Activated CD4-positive, alpha-beta T cell treated with anti-CD3 and anti-CD28 coated beads for 36 hours (primary cell): ENCODE data around the gene FGF12. TPM values are rescaled to one million over a fixed set of nuclear protein-coding genes. Genes with fewer than 3 reads are reported as not detected.

Experiments used
- ATAC-seq: fragments of 200-7000 bp; cut with Tn5 transposase; one replicate; pipeline ENCODE4 v1.10.0; 2021; ENCODE audit warnings: mild to moderate bottlenecking, moderate library complexity
- CTCF ChIA-PET: fragments of 350-600 bp; sonication (Branson Sonifier 250); formaldehyde crosslinking; loops from one replicate; lab custom pipeline; 2021; ENCODE audit warnings: antibody characterized with exemption; lab: Charles Lee
- POLR2A ChIA-PET: fragments of 350-600 bp; sonication (Branson Sonifier 250); formaldehyde crosslinking; loops from one replicate; lab custom pipeline; 2021; ENCODE audit warnings: antibody characterized with exemption, inconsistent platforms; lab: Charles Lee
- DNase-seq: peaks from one replicate; pipeline ENCODE4 v3.0.0-alpha.2; 2020
- H3K27ac Mint-ChIP-seq: one replicate; pipeline ENCODE4 v1.8.0; 2021; ENCODE audit warnings: mixed read lengths
- H3K27me3 Mint-ChIP-seq: one replicate; pipeline ENCODE4 v1.8.0; 2021; ENCODE audit warnings: mixed read lengths
- H3K36me3 Mint-ChIP-seq: one replicate; pipeline ENCODE4 v1.8.0; 2021; ENCODE audit warnings: low read depth, mixed read lengths
- H3K4me1 Mint-ChIP-seq: one replicate; pipeline ENCODE4 v1.8.0; 2021; ENCODE audit warnings: mixed read lengths
- H3K4me3 Mint-ChIP-seq: one replicate; pipeline ENCODE4 v1.8.0; 2021; ENCODE audit warnings: mild to moderate bottlenecking, moderate library complexity, mixed read lengths
- H3K9me3 Mint-ChIP-seq: one replicate; pipeline ENCODE4 v1.8.0; 2021; ENCODE audit warnings: low read depth, mixed read lengths
- intact Hi-C, 2 experiments: fragments of 100-400 bp; cut with DNase I in 1 of 2; cut with micrococcal nuclease in 1 of 2; formaldehyde crosslinking; loops; one replicate each; pipeline versions ENCODE4 v1.14.2 to v1.15.1; 2022 to 2024; cut with DNase I, micrococcal nuclease
- total RNA-seq, 2 experiments: library from RNA; stranded (reverse); gene quantifications; one replicate each; pipeline ENCODE4 v1.2.3, GENCODE V29; 2021

FGF12 gene
- total RNA-seq, 2 experiments from 2014 or later: not detected

- intact Hi-C loops: no loop called here
- Mint-ChIP-seq H3K36me3 (no peaks in the 10 kb centered on the region), H3K9me3 (no peaks in the 10 kb centered on the region), H3K27me3 (peaks cover 8% of the 10 kb centered on the region), H3K4me3 (no peak overlapping the region), H3K27ac (no peak overlapping the region), H3K4me1 (no peaks in the 10 kb centered on the region)
- DNase-seq: no peak
- ATAC-seq: no peak
- CTCF ChIA-PET: interaction anchor here (1.1 kb wide), 1 partner anchor 11 kb away, joined by 3 read pairs; no protein-coding TSS in a partner anchor
- POLR2A ChIA-PET: no interaction called here
These were observed 237.8 kb downstream of the FGF12 start for GRCh38 chr3:192489579-192489978.

- DNase-seq (no peak), ATAC-seq (no peak)
- H3K9me3 Mint-ChIP-seq: no peaks in the 10 kb centered on the region
- no peaks in the 10 kb centered on the region for H3K4me1 Mint-ChIP-seq
- H3K27ac Mint-ChIP-seq: no peak overlapping the region
- intact Hi-C loops: no loop called here
- ChIA-PET CTCF (interaction anchor here (1.4 kb wide), 1 partner anchor 19 kb away, joined by 3 read pairs; no protein-coding TSS in a partner anchor), POLR2A (no interaction called here)
- no peaks in the 10 kb centered on the region for H3K36me3 Mint-ChIP-seq
- H3K27me3 Mint-ChIP-seq: peaks cover 8% of the 10 kb centered on the region
- no peak overlapping the region for H3K4me3 Mint-ChIP-seq
These were observed 240.3 kb downstream of the FGF12 start for GRCh38 chr3:192487033-192487432.

GRCh38 chr3:192482809-192483208 lies 244.5 kb downstream of the FGF12 start:
- no peak for ATAC-seq
- CTCF ChIA-PET: no interaction called here
- H3K27ac Mint-ChIP-seq: no peak overlapping the region
- POLR2A ChIA-PET: no interaction called here
- H3K4me1 Mint-ChIP-seq: no peaks in the 10 kb centered on the region
- no peaks in the 10 kb centered on the region for H3K36me3 Mint-ChIP-seq
- intact Hi-C loops: no loop called here
- no peak for DNase-seq
- H3K4me3 Mint-ChIP-seq: no peak overlapping the region
- peaks cover 3% of the 10 kb centered on the region for H3K27me3 Mint-ChIP-seq
- H3K9me3 Mint-ChIP-seq: no peaks in the 10 kb centered on the region

DNA sequence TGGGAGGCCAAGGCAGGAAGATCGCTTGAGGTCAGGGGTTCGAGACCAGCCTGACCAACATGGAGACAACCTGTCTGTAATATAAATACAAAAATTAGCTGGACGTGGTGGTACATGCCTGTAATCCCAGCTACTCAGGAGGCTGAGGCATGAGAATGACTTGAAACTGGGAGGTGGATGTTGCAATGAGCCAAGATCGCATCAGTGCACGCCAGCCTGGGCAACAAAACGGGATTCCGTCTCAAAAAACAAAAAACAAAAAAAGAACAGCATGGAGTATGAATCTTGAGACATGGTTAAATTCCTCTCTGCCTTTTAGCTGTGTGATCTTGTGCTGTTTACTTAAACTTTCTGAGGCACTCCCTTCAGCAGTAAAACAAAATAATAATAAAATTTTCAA lies 244.9 kb downstream of the FGF12 start:
- CTCF ChIA-PET: no interaction called here
- Mint-ChIP-seq H3K4me3 (no peak overlapping the region), H3K4me1 (no peaks in the 10 kb centered on the region), H3K27me3 (peaks cover 3% of the 10 kb centered on the region), H3K9me3 (no peaks in the 10 kb centered on the region), H3K27ac (no peak overlapping the region), H3K36me3 (no peaks in the 10 kb centered on the region)
- DNase-seq (no peak), ATAC-seq (no peak)
- POLR2A ChIA-PET: no interaction called here
- intact Hi-C loops: no loop called here

DNA sequence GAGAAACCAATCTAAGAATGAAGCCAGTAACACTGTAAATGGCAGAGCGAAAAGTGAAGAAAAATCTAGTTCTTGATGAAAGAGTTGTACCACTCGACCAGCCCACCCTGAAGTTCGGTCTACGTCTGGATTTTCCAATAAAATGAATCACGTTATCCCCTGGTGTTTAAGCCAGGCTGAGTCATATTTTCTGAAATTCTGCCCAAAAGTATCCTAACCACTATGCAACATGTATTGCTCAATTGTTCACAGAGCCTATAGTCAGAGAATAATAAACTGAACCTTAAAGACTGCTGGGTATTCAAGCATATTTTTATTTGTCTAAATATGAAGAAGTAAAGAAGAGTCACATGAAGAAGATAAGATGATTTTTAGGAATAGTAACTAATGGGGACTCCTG lies 245.7 kb downstream of the FGF12 start:
- H3K9me3 Mint-ChIP-seq: no peaks in the 10 kb centered on the region
- CTCF ChIA-PET: no interaction called here
- intact Hi-C loops: no loop called here
- H3K27ac Mint-ChIP-seq: no peak overlapping the region
- H3K36me3 Mint-ChIP-seq: no peaks in the 10 kb centered on the region
- DNase-seq (no peak), ATAC-seq (no peak)
- H3K27me3 Mint-ChIP-seq: peaks cover 6% of the 10 kb centered on the region
- no peak overlapping the region for H3K4me3 Mint-ChIP-seq
- POLR2A ChIA-PET: no interaction called here
- no peaks in the 10 kb centered on the region for H3K4me1 Mint-ChIP-seq

GRCh38 chr3:192467230-192468140 lies 259.9 kb downstream of the FGF12 start:
- H3K27me3 Mint-ChIP-seq: peaks cover 27% of the 10 kb centered on the region
- DNase-seq (peak; percentile 66), ATAC-seq (peak; percentile 79)
- H3K4me1 Mint-ChIP-seq: no peaks in the 10 kb centered on the region
- H3K9me3 Mint-ChIP-seq: no peaks in the 10 kb centered on the region
- intact Hi-C loops: loop anchor here (1.0 to 5.0 kb wide), 6 partner anchors 99 to 1105 kb away; no protein-coding TSS in a partner anchor
- H3K4me3 Mint-ChIP-seq: no peak overlapping the region
- POLR2A ChIA-PET: no interaction called here
- CTCF ChIA-PET: interaction anchor here (0.6 to 1.8 kb wide), 9 partner anchors 8 to 423 kb away, joined by 3 to 5 read pairs (median 3); no protein-coding TSS in a partner anchor
- H3K27ac Mint-ChIP-seq: no peak overlapping the region
- H3K36me3 Mint-ChIP-seq: no peaks in the 10 kb centered on the region

DNA sequence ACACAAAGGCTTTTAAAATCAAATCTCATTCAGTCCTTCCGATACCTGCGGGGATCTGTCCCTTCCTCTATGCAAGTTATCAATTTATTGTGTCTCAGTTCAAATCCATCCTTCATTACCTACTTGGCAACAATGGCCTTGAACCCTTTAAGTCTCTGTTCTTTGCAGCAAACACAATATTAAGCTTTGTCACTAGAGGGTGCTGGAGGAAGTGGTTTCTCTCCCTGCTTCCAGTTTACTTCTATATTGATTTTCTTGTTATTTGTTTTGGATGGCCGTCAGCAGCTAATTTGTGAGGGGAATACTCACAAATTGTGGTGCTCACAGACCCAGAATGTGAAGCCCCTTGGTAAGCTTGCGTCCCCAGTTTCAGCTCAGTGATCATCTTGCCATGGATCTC lies 278.3 kb downstream of the FGF12 start:
- Mint-ChIP-seq H3K27me3 (peaks cover 33% of the 10 kb centered on the region), H3K9me3 (no peaks in the 10 kb centered on the region), H3K27ac (no peak overlapping the region), H3K36me3 (no peaks in the 10 kb centered on the region), H3K4me3 (no peak overlapping the region), H3K4me1 (no peaks in the 10 kb centered on the region)
- ChIA-PET CTCF (no interaction called here), POLR2A (no interaction called here)
- ATAC-seq: no peak
- intact Hi-C loops: loop anchor here in 1 of 2 experiments (10.0 kb wide), 1 partner anchor 1204 kb away; no protein-coding TSS in a partner anchor
- DNase-seq: no peak

- CTCF ChIA-PET: interaction anchor here (0.8 to 3.4 kb wide), 6 partner anchors 7 to 1203 kb away, joined by 3 to 14 read pairs (median 5); no protein-coding TSS in a partner anchor
- DNase-seq (no peak), ATAC-seq (no peak)
- Mint-ChIP-seq H3K9me3 (no peaks in the 10 kb centered on the region), H3K27ac (no peak overlapping the region), H3K4me3 (no peak overlapping the region), H3K36me3 (no peaks in the 10 kb centered on the region), H3K4me1 (no peaks in the 10 kb centered on the region), H3K27me3 (peaks cover 26% of the 10 kb centered on the region)
- intact Hi-C loops: loop anchor here (2.0 to 10.0 kb wide), 2 partner anchors 1027 to 1201 kb away; no protein-coding TSS in a partner anchor
- POLR2A ChIA-PET: no interaction called here
These were observed 281.3 kb downstream of the FGF12 start for GRCh38 chr3:192445770-192446644.

GRCh38 chr3:192444791-192445106 lies 282.6 kb downstream of the FGF12 start:
- DNase-seq: no peak
- CTCF ChIA-PET: interaction anchor here (0.5 to 3.4 kb wide), 30 partner anchors 8 to 1573 kb away, joined by 3 to 24 read pairs (median 4); no protein-coding TSS in a partner anchor
- H3K9me3 Mint-ChIP-seq: no peaks in the 10 kb centered on the region
- peaks cover 26% of the 10 kb centered on the region for H3K27me3 Mint-ChIP-seq
- ATAC-seq: no peak
- intact Hi-C loops: loop anchor here (1.0 to 10.0 kb wide), 6 partner anchors 256 to 1562 kb away; no protein-coding TSS in a partner anchor
- H3K4me1 Mint-ChIP-seq: no peaks in the 10 kb centered on the region
- POLR2A ChIA-PET: no interaction called here
- no peak overlapping the region for H3K4me3 Mint-ChIP-seq
- H3K36me3 Mint-ChIP-seq: no peaks in the 10 kb centered on the region
- H3K27ac Mint-ChIP-seq: no peak overlapping the region

GRCh38 chr3:192444096-192444790 lies 283.1 kb downstream of the FGF12 start:
- no peaks in the 10 kb centered on the region for H3K36me3 Mint-ChIP-seq
- H3K27me3 Mint-ChIP-seq: peaks cover 26% of the 10 kb centered on the region
- ChIA-PET POLR2A (no interaction called here), CTCF (interaction anchor here (0.5 to 3.4 kb wide), 42 partner anchors 8 to 1573 kb away, joined by 3 to 24 read pairs (median 4); no protein-coding TSS in a partner anchor)
- ATAC-seq (peak; percentile 68), DNase-seq (peak; percentile 76)
- H3K4me3 Mint-ChIP-seq: no peak overlapping the region
- intact Hi-C loops: loop anchor here (1.0 to 10.0 kb wide), 6 partner anchors 256 to 1562 kb away; no protein-coding TSS in a partner anchor
- H3K9me3 Mint-ChIP-seq: no peaks in the 10 kb centered on the region
- H3K27ac Mint-ChIP-seq: no peak overlapping the region
- no peaks in the 10 kb centered on the region for H3K4me1 Mint-ChIP-seq
